Spinal cord (tissue), 10 donors: ENCODE data around the gene OR4C45. TPM values are rescaled to one million over a fixed set of nuclear protein-coding genes. Genes with fewer than 3 reads are reported as not detected.
"Not testable (repeated sequence)": the region's sequence is repeated elsewhere in the genome, so short reads cannot be mapped to it uniquely, and the experiment has no call there.

ENCODE experiments used
- DNase-seq, 6 donors: peaks; one replicate each; pipeline versions ENCODE4 v3.0.0 to v3.0.0-alpha.2; 2013 to 2015; ENCODE audit warnings: low spot score in 6 of 6, low read depth in 4 of 6
- H3K27ac ChIP-seq: one replicate; pipeline ENCODE4 v1.5.1; 2013; ENCODE audit warnings: low read depth, low read length, control low read depth
- H3K27me3 ChIP-seq: one replicate; pipeline ENCODE4 v1.6.1; 2013; ENCODE audit warnings: low read length; ENCODE audit not compliant: control insufficient read depth, insufficient read depth
- H3K36me3 ChIP-seq: one replicate; pipeline ENCODE4 v1.6.1; 2013; ENCODE audit warnings: low read length; ENCODE audit not compliant: control insufficient read depth, insufficient read depth
- H3K4me1 ChIP-seq: one replicate; pipeline ENCODE4 v1.6.1; 2013; ENCODE audit warnings: low read length; ENCODE audit not compliant: control insufficient read depth, insufficient read depth
- H3K4me3 ChIP-seq: one replicate; pipeline ENCODE4 v1.5.1; 2013; ENCODE audit warnings: low read depth, low read length, control low read depth
- H3K9me3 ChIP-seq: one replicate; pipeline ENCODE4 v1.6.1; 2013; ENCODE audit warnings: low read length; ENCODE audit not compliant: control insufficient read depth, insufficient read depth
- WGBS: methylation state at CpG from one replicate; pipeline ENCODE4 v1.1.5; 2013; ENCODE audit warnings: missing lambda C conversion rate; ENCODE audit not compliant: insufficient coverage; 5-methylcytosine and 5-hydroxymethylcytosine counted together
- long read RNA-seq, 4 donors: transcript quantifications; one replicate each; lab custom pipeline, GENCODE V29; 2026
- polyA plus RNA-seq, 2 donors: library from polyadenylated mRNA; unstranded; fragments of 120-200 nt; gene quantifications; one replicate each; pipeline ENCODE4 v1.2.1, GENCODE V29; 2013; ENCODE audit not compliant: insufficient read length in 2 of 2
- total RNA-seq, 2 donors: library from RNA; depleted of rRNA in 1 of 2; stranded (reverse); fragments of 120-200 nt in 1 of 2; fragments of >200 nt in 1 of 2; gene quantifications; one replicate each; pipeline versions ENCODE4 v1.2.3 to v1.2.4, GENCODE V29; 2013 to 2014
- donor health status: healthy.

The OR4C45 gene
- not detected for total RNA-seq
- not detected for polyA plus RNA-seq
- long read RNA-seq, donor 1, result 0 reads
- long read RNA-seq, donor 2, result 0 reads
- long read RNA-seq, donor 3, partial matches to known transcripts, result 0 of 1 reads
- long read RNA-seq, donor 3, other reads (novel, unspliced or antisense), result 0 of 1 reads
- long read RNA-seq, donor 4, result 0 reads

DNA sequence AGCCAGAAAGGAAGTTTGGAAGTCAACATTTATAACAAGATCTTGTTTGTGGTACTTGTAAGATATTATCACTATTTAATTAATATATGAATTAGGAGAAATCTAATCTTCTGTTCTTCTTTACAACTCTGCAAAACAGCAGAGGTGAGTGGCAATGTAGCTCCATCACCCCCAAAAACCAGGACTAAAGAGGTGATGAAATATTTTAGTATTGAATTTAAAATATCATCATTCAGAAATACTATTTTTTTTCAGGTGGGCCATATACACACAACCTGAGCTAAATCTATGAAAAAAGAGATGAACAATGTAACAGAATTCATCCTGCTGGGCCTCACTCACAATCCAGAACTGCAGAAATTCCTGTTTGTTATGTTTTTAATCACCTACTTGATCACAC lies at the start of gene OR4C45:
Gene OR4C45, plus strand, starts transcription at position 301 of the 400 bp plus-strand sequence.
- Histone ChIP-seq H3K9me3 (peaks cover 2% of the 10 kb centered on the region), H3K36me3 (no peaks in the 10 kb centered on the region), H3K4me3 (no peak within 1 kb of the TSS), H3K4me1 (no peaks in the 10 kb centered on the region), H3K27me3 (no peaks in the 10 kb centered on the region), H3K27ac (no peak within 1 kb of the TSS)
- DNase-seq, result no peak

DNA sequence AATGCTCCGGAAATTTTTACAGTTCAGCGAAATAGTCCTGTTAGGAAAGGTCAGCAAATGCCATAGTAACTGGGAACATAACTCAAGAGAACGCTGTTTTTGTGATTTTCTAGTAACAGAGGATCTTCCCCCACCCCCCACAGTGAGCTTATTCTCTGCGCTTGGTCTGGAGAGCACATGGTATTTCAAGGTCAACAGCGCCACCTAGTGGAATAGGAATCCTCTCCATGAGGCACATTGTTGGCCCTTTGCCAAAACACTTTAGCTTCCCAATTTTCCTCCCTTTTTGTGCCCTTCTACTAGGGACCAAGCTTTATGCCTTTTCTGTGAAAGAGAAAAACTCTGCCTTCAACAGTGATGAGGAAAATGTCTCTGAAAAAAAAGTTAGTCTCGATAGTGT lies 37.1 kb upstream of the OR4C45 start:
- no peak overlapping the region for H3K4me3 ChIP-seq
- H3K27ac ChIP-seq, result no peak overlapping the region
- H3K9me3 ChIP-seq, result peaks cover 15% of the 10 kb centered on the region
- H3K36me3 ChIP-seq, result no peaks in the 10 kb centered on the region
- DNase-seq, result peak in 1 of 6 donors; percentile 2
- 40% methylated on average over 3 of the region's 6 CpGs for WGBS
- H3K27me3 ChIP-seq, result no peaks in the 10 kb centered on the region
- no peaks in the 10 kb centered on the region for H3K4me1 ChIP-seq

DNA sequence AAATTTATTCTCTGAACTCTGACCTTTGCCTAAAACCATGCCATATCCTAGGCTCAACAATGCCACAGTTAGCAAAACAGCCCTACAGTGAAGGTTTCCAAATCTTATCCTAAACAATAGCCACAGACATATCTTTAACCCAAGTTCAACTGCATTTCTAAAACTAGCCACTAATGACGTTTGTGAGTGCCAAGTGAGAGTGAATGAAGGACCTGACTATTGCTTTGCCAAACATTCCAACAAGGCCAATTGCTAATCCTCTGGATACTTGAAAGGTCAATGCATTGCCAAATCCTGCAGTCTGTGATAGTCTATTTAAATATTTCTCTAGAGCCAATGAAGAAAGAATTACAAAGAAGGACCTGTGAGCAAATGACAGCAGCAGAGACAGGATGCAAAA lies 2.5 kb upstream of the OR4C45 start:
- H3K27ac ChIP-seq, result no peak overlapping the region
- DNase-seq, result no peak
- 80% methylated on average over 1 of the region's 1 CpG for WGBS
- H3K4me3 ChIP-seq, result no peak overlapping the region
- no peaks in the 10 kb centered on the region for H3K36me3 ChIP-seq
- no peaks in the 10 kb centered on the region for H3K27me3 ChIP-seq
- no peaks in the 10 kb centered on the region for H3K4me1 ChIP-seq
- H3K9me3 ChIP-seq, result peaks cover 6% of the 10 kb centered on the region

DNA sequence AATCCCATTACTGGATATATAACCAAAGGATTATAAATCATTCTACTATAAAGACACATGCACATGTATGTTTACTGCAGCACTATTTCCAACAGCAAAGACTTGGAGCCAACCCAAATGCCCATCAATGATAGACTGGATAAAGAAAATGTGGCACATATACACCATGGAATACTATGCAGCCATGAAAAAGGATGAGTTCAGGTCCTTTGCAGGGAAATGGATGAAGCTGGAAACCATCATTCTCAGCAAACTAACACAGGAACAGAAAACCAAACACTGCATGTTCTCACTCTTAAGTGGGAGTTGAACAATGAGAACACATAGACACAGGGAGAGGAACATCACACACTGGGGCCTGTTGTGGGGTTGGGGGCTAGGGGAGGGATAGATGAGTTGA lies 3.6 kb downstream of the OR4C45 start:
- H3K4me1 ChIP-seq, H3K4me3 ChIP-seq, H3K9me3 ChIP-seq, H3K27me3 ChIP-seq, DNase-seq, H3K36me3 ChIP-seq, H3K27ac ChIP-seq: not testable (repeated sequence)

DNA sequence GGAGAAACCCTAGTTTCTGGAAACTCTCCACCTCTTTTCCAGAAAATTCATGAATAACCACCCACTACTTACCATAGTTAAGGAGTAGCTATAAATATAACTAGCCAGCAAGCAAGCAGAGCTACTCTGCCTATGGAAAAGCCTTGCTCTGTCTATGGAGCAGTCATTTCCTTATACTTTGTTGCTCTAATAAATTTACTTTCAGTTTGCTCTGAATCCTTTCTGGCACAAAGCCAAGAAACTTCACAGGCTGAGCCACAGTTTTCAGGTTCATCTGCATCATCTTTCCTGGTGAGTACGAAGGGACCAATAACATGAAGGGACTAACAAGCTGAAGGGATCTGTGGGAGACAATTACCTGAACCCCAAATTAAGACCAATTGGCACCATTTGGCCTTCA lies 4.6 kb downstream of the OR4C45 start:
- Histone ChIP-seq H3K4me3 (no peak overlapping the region), H3K27me3 (no peaks in the 10 kb centered on the region), H3K4me1 (no peaks in the 10 kb centered on the region), H3K27ac (no peak overlapping the region), H3K9me3 (peaks cover under 1% of the 10 kb centered on the region), H3K36me3 (no peaks in the 10 kb centered on the region)
- no peak for DNase-seq
- WGBS, result 60% methylated on average over 1 of the region's 1 CpG

DNA sequence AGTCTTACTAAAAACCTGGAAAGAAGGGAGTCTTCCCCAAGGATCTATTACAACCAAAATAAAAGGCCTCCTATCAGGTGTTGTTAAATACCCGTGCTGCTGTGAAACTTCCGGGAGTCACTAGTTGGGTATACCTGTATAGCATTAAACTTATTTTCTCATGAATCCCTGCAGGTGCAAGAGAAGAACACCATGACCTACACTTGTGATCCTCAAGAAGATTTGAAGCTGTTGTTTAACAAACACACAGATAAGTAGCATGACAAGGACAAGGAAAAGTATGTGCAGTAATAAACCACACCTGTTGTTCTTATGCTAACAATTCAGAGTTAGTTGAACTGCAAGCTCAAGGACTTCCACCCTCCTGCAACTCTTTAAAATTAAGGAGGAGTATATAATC lies 12.0 kb downstream of the OR4C45 start:
- Histone ChIP-seq H3K4me3 (no peak overlapping the region), H3K27me3 (no peaks in the 10 kb centered on the region), H3K9me3 (peaks cover 4% of the 10 kb centered on the region), H3K4me1 (no peaks in the 10 kb centered on the region), H3K36me3 (no peaks in the 10 kb centered on the region), H3K27ac (no peak overlapping the region)
- WGBS, result no CpG with 5 or more reads among the region's 2 CpGs
- no peak for DNase-seq

DNA sequence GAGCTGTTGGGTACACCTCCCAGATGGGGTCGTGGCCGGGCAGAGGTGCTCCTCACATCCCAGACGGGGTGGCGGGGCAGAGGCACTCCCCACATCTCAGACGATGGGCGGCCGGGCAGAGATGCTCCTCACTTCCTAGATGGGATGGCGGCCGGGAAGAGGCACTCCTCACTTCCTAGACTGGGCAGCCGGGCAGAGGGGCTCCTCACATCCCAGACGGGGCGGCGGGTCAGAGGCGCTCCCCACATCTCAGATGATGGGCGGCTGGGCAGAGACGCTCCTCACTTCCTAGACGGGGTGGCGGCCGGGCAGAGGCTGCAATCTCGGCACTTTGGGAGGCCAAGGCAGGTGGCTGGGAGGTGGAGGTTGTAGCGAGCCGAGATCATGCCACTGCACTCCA lies 30.4 kb downstream of the OR4C45 start:
- WGBS, result 96% methylated on average over 4 of the region's 22 CpGs
- H3K9me3 ChIP-seq, H3K27me3 ChIP-seq, H3K4me3 ChIP-seq, H3K27ac ChIP-seq, H3K4me1 ChIP-seq, H3K36me3 ChIP-seq, DNase-seq: not testable (repeated sequence)

DNA sequence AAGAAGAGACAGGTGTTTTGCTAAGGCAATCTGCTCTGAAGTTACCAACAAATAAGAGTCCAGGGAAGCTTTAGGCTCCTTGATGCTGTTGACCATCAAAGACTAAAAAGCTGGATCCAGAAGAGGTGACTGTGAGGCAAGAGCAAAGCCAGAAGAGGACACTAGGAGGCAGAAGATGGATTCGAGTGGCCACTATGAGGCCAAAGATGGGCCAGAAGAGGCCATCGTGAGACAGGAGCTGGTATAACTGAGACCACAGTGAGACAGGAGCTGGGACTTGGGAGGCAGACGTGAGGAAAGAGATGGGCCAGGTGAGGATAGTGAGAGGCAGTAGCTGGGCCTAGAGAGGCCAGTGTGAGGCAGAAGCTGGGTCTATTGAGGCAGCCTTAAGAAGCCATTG lies 37.7 kb downstream of the OR4C45 start:
- WGBS, result 61% methylated on average over 3 of the region's 3 CpGs
- no peak overlapping the region for H3K4me3 ChIP-seq
- DNase-seq, result no peak
- H3K27me3 ChIP-seq, result no peaks in the 10 kb centered on the region
- no peaks in the 10 kb centered on the region for H3K36me3 ChIP-seq
- no peaks in the 10 kb centered on the region for H3K4me1 ChIP-seq
- peaks cover 15% of the 10 kb centered on the region for H3K9me3 ChIP-seq
- H3K27ac ChIP-seq, result no peak overlapping the region

DNA sequence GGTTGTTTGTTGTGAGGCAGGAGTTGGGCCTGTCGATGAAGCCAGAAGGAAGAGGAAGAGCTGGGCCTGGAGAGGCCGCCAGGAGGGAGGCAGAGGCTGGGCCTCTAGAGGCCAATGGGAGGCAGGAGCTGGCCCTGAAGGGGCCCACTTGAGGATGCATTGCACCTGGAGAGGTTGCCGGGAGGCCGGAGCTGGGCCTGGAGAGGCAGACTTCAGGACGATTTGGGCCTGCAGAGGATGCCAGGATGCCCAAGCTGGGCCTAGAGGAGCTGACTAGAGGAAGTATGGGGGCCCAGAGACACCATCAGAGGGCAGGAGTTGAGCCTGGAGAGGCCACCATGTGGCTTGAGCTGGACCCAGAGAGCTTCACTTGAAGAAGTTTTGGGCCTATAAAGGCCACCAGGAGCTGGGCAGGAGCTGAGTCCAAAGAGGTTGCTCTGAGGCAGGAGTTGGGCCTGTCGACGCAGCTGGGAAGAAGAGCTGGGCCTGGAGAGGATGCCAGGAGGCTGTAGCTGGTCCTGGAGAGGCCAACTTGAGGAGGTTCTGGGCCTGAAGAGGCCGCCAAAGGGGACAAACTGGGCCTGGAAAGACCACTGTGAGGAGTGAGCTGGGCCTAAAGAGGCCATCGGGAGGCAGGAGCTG lies 39.0 kb downstream of the OR4C45 start:
- H3K27ac ChIP-seq, result no peak overlapping the region
- H3K4me3 ChIP-seq, result no peak overlapping the region
- WGBS, result 56% methylated on average over 9 of the region's 9 CpGs
- H3K27me3 ChIP-seq, result no peaks in the 10 kb centered on the region
- no peaks in the 10 kb centered on the region for H3K36me3 ChIP-seq
- no peaks in the 10 kb centered on the region for H3K4me1 ChIP-seq
- no peak for DNase-seq
- H3K9me3 ChIP-seq, result peaks cover 15% of the 10 kb centered on the region

DNA sequence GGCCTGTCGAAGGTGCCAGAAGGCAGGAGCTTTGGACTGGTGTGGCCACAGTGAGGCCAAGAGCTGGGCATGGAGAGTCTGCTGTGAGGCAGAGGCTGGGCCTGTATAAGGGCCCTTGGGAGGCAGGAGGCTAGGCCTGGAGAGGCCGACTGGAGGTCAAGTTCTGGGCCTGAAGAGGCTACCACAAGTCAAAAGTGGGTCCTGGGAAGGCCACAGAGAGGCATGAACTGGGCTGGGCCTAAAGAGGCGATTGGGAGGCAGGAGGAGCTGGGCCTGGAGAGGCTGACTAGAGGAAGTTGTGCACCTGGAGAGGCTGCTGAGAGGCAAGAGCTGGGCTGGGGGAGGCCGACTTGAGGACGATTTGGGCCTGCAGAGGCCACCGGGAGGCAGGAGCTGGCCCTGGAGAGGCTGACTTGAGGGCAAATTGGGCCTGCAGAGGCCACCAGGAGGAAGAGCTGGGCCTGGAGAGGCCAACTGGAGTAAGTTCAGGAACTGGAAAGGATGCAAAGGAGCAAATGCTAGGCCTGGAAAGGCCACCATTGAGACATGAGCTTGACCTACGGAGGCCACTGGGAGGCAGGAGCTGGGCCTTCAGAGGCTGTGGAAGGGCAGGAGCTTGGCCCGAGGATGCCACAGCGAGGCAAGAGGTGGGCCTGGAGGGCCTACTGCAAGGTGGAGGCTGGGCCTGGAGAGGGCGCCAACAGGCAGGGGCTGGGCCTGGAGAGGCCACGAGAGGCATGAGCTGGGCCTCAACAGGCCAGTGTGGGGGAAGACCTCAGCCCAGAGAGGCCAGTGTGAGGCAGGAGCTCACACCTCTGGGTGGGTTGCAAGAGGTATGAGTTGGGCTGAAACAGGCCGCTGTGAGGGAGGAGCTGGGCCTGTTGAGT lies 39.8 kb downstream of the OR4C45 start:
- H3K4me3 ChIP-seq, result no peak overlapping the region
- H3K27ac ChIP-seq, result no peak overlapping the region
- no peaks in the 10 kb centered on the region for H3K4me1 ChIP-seq
- H3K27me3 ChIP-seq, result no peaks in the 10 kb centered on the region
- peaks cover 17% of the 10 kb centered on the region for H3K9me3 ChIP-seq
- H3K36me3 ChIP-seq, result no peaks in the 10 kb centered on the region
- DNase-seq, result no peak
- 75% methylated on average over 12 of the region's 12 CpGs for WGBS
